Trophoblast cell (in vitro differentiated cells and primary cell): ENCODE measurements around the gene SPATS2.
A peak's percentile ranks its signal among the peaks of the same experiment; 100 is the strongest.

ENCODE experiments used
- DNase-seq, 2 donors: peaks; one replicate each; pipeline ENCODE4 v3.0.0-alpha.2; 2016
- H2AFZ ChIP-seq: 2 replicates; pipeline ENCODE4 v1.6.1; 2013; ENCODE audit warnings: low read length, moderate library complexity, mild to moderate bottlenecking; ENCODE audit not compliant: insufficient read depth, poor library complexity
- H2AK5ac ChIP-seq: 2 replicates; pipeline ENCODE4 v1.6.1; 2013; ENCODE audit warnings: mild to moderate bottlenecking, low read length
- H2BK120ac ChIP-seq: 2 replicates; pipeline ENCODE4 v1.6.1; 2013; ENCODE audit warnings: low read length, mild to moderate bottlenecking, moderate library complexity; ENCODE audit not compliant: insufficient read depth, poor library complexity
- H2BK12ac ChIP-seq: 2 replicates; pipeline ENCODE4 v1.6.1; 2013; ENCODE audit warnings: mild to moderate bottlenecking, low read length, moderate library complexity
- H2BK5ac ChIP-seq: 2 replicates; pipeline ENCODE4 v1.6.1; 2013; ENCODE audit warnings: low read length, low read depth, moderate library complexity, mild to moderate bottlenecking; ENCODE audit not compliant: poor library complexity
- H3K14ac ChIP-seq: 2 replicates; pipeline ENCODE4 v1.6.1; 2013; ENCODE audit warnings: mild to moderate bottlenecking, low read length
- H3K18ac ChIP-seq: 2 replicates; pipeline ENCODE4 v1.6.1; 2013; ENCODE audit warnings: mild to moderate bottlenecking, low read length
- H3K23ac ChIP-seq: 2 replicates; pipeline ENCODE4 v1.6.1; 2013; ENCODE audit warnings: low read length
- H3K27ac ChIP-seq: 2 replicates; pipeline ENCODE4 v1.5.1; 2013; ENCODE audit warnings: low read depth, mild to moderate bottlenecking, inconsistent platforms, low read length, moderate library complexity
- H3K27me3 ChIP-seq: 2 replicates; pipeline ENCODE4 v1.6.1; 2013; ENCODE audit warnings: inconsistent platforms, mild to moderate bottlenecking, low read length, moderate library complexity; ENCODE audit not compliant: insufficient read depth
- H3K36me3 ChIP-seq, 2 experiments: 1 replicate in 1 of 2; 2 replicates in 1 of 2; pipeline ENCODE4 v1.6.1; 2013; ENCODE audit warnings: low read length in 2 of 2, mild to moderate bottlenecking in 2 of 2, moderate library complexity in 1 of 2; ENCODE audit not compliant: insufficient read depth in 2 of 2, control insufficient read depth in 1 of 2
- H3K4ac ChIP-seq: 2 replicates; pipeline ENCODE4 v1.6.1; 2013; ENCODE audit warnings: low read depth, mild to moderate bottlenecking, low read length, moderate library complexity
- H3K4me1 ChIP-seq, 2 experiments: 1 replicate in 1 of 2; 2 replicates in 1 of 2; pipeline ENCODE4 v1.6.1; 2013; ENCODE audit warnings: low read length in 2 of 2, mild to moderate bottlenecking in 2 of 2, moderate library complexity in 1 of 2; ENCODE audit not compliant: insufficient read depth in 2 of 2, control insufficient read depth in 1 of 2
- H3K4me2 ChIP-seq: 2 replicates; pipeline ENCODE4 v1.6.1; 2013; ENCODE audit warnings: inconsistent platforms, mild to moderate bottlenecking, low read length, moderate library complexity
- H3K4me3 ChIP-seq: 2 replicates; pipeline ENCODE4 v1.5.1; 2013; ENCODE audit warnings: mild to moderate bottlenecking, low read depth, low read length, inconsistent platforms
- H3K79me1 ChIP-seq: one replicate; pipeline ENCODE4 v1.6.1; 2013; ENCODE audit warnings: low read length
- H3K79me2 ChIP-seq: 2 replicates; pipeline ENCODE4 v1.6.1; 2013; ENCODE audit warnings: low read length, mild to moderate bottlenecking; ENCODE audit not compliant: control insufficient read depth, insufficient read depth, poor library complexity
- H3K9ac ChIP-seq: 2 replicates; pipeline ENCODE4 v1.6.1; 2013; ENCODE audit warnings: mild to moderate bottlenecking, low read length
- H3K9me3 ChIP-seq: 2 replicates; pipeline ENCODE4 v1.6.1; 2013; ENCODE audit warnings: low read depth, mild to moderate bottlenecking, control low read depth, inconsistent platforms, low read length; ENCODE audit not compliant: insufficient read depth
- H4K12ac ChIP-seq: 2 replicates; pipeline ENCODE4 v1.6.1; 2013; ENCODE audit warnings: low read depth, mild to moderate bottlenecking, low read length, moderate library complexity
- H4K8ac ChIP-seq: 2 replicates; pipeline ENCODE4 v1.6.1; 2013; ENCODE audit warnings: low read depth, mild to moderate bottlenecking, low read length, moderate library complexity
- H4K91ac ChIP-seq: one replicate; pipeline ENCODE4 v1.6.1; 2013; ENCODE audit warnings: low read depth, mild to moderate bottlenecking, low read length, moderate library complexity
- WGBS: extraction: QIAGEN DNeasy Blood & Tissue Kit; methylation state at CpG from one replicate; pipeline ENCODE4 v1.1.7; 2013; ENCODE audit warnings: missing lambda C conversion rate; ENCODE audit not compliant: insufficient read length, insufficient coverage; ENCODE audit errors: extremely low coverage; 5-methylcytosine and 5-hydroxymethylcytosine counted together

The SPATS2 gene

DNA sequence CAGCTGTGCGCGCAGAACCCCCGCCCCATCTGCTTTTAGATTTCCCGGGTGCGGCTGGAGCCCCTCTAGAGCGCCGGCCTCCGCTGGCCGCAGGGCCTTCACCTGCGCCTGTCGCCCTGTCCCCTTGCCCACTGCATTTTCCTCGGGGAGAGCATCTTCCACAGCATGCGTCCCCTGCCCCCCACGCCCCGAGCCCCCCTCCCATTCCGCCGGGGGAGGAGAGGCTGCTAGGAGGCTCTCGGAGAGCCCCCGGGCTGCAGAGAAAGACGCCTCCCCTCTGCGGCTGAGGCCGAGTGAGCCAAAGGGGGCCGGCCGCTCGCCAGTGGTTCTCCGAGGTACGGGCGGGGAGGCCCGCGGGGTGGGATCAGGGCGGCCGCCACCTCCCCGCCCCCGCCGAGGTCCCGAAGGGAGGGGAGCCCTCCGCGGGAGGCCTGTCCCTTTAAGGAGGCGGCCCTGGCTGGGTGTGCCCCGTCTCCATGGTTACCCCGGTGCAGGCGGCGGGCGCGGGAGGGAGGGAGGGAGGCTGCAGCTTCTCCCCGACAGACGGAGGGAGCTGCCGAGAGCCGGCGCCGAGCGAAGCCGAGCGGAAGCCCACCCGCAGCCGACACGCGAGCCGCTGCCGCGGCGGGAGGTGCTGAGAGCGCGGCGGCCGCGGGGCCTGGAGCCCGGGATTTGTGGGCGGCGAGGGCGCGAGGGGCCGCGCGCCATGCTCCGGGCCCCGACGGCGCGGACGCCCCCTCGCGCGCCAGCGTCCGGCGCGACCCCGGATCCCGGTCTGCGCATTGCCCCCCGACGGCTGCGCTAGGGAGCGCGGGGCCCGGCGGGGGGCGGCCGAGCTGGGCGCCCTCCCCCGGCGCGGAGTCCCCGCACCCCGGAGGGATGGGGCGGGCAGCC lies 171.5 kb downstream of the SPATS2 start, which contains the start of gene KCNH3:
Gene KCNH3, plus strand, starts transcription at position 521 of the 894 bp plus-strand sequence. CDS start 387 bp downstream, outside the sequence.
- Histone ChIP-seq H3K18ac (no peak within 1 kb of the TSS), H4K91ac (no peak within 1 kb of the TSS), H3K14ac (no peak within 1 kb of the TSS), H2BK12ac (no peak within 1 kb of the TSS), H3K36me3 (no peaks in the 10 kb centered on the region), H2AFZ (no peak within 1 kb of the TSS), H3K79me2 (no peaks in the 10 kb centered on the region), H2AK5ac (no peak within 1 kb of the TSS), H3K4ac (no peak within 1 kb of the TSS), H3K4me2 (peak within 1 kb of the TSS; percentile 58), H4K12ac (no peak within 1 kb of the TSS), H3K9me3 (no peaks in the 10 kb centered on the region), H3K79me1 (no peaks in the 10 kb centered on the region), H3K4me1 (peaks cover 3 to 9% of the 10 kb centered on the region in 2 experiments), H3K27ac (no peak within 1 kb of the TSS), H4K8ac (no peak within 1 kb of the TSS), H2BK5ac (no peak within 1 kb of the TSS), H2BK120ac (no peak within 1 kb of the TSS), H3K27me3 (peaks cover 73% of the 10 kb centered on the region), H3K4me3 (peak within 1 kb of the TSS; percentile 52), H3K23ac (no peak within 1 kb of the TSS), H3K9ac (no peak within 1 kb of the TSS)
- peak in 1 of 2 donors; percentile 21 for DNase-seq
- WGBS: no CpG with 5 or more reads among the region's 107 CpGs

DNA sequence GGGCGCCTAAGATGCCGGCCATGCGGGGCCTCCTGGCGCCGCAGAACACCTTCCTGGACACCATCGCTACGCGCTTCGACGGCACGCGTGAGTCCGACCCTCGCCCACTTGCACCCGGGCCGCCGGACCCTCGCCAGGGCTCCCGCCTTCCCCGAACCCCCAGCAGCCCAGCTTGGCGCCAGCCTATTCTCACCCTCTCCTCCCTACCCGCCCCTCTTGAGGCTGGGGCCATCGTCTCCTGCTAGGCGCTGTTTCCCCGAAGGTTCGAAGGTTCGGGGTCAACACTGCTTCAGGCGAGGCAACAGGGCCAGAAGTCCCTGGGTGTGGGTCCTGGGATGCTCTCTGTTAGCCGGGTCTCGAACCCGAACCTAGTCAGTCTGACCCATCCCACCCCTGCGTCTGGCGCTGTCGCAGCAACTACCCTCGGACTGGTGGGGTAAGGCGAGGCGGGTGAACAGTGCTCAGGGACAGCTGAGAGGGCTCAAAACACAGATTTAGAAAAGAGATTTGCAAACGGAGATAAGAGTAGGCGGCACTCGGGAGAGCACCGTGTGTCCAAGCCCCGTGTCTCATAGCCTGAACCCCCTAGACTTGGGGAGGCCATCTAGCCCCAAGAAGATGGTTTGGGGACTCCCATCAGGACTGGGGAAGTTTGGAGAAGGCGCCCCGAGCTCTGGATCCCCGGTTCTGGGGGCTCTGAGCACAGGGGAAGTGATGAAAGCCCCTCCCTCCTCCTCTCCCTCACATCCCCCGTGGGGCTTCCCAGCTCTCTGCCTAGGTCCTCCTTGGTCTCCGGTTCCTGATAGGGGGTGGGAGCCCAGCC lies 172.4 kb downstream of the SPATS2 start:
- Histone ChIP-seq H4K8ac (no peak overlapping the region), H2AFZ (no peak overlapping the region), H4K12ac (no peak overlapping the region), H3K14ac (no peak overlapping the region), H2AK5ac (no peak overlapping the region), H3K79me1 (no peaks in the 10 kb centered on the region), H3K27me3 (peaks cover 79% of the 10 kb centered on the region), H3K9me3 (no peaks in the 10 kb centered on the region), H2BK120ac (no peak overlapping the region), H2BK12ac (no peak overlapping the region), H3K79me2 (no peaks in the 10 kb centered on the region), H3K4me3 (no peak overlapping the region), H3K4ac (no peak overlapping the region), H3K9ac (no peak overlapping the region), H3K4me1 (peaks cover 3 to 9% of the 10 kb centered on the region in 2 experiments), H2BK5ac (no peak overlapping the region), H3K36me3 (no peaks in the 10 kb centered on the region), H3K23ac (no peak overlapping the region), H3K27ac (no peak overlapping the region), H3K4me2 (no peak overlapping the region), H3K18ac (no peak overlapping the region), H4K91ac (no peak overlapping the region)
- WGBS: no CpG with 5 or more reads among the region's 47 CpGs
- no peak for DNase-seq

DNA sequence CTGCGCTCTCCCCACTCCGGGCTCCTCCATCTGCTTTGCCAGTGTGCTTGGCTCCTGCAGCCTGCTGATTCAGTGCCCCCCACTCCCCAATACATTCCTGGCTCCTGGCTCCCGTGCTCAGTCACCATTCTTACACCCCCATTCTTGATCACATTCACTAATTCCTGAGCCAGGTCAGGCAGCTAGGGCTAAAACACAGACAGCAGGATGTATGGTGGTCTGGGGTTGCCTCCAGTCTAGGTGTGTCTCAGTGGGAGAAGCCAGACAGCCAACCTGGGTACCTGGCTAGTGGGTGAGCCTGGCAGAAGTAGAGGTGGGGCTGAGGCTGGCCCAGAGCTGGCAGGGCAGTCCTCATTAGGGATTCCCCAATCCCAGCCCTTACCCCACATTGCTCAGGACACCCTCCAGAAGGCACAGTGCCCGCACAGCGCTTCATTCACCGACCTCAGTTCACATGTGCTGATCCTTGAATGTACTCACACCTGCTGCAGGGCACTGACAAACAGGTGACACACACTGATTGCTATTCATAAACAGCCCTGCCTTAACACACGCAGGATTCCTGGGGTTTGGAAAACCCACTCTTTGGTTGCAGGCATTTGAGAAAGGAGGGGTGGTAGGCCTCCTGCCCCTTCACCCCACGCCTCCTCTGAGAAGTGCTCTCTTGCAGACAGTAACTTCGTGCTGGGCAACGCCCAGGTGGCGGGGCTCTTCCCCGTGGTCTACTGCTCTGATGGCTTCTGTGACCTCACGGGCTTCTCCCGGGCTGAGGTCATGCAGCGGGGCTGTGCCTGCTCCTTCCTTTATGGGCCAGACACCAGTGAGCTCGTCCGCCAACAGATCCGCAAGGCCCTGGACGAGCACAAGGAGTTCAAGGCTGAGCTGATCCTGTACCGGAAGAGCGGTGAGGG lies 173.2 kb downstream of the SPATS2 start:
- Histone ChIP-seq H3K4me3 (no peak overlapping the region), H3K4me2 (no peak overlapping the region), H2BK12ac (no peak overlapping the region), H3K4ac (no peak overlapping the region), H3K9ac (no peak overlapping the region), H3K79me2 (no peaks in the 10 kb centered on the region), H3K27me3 (peaks cover 78% of the 10 kb centered on the region), H3K23ac (no peak overlapping the region), H3K18ac (no peak overlapping the region), H3K14ac (no peak overlapping the region), H2AFZ (no peak overlapping the region), H4K8ac (no peak overlapping the region), H3K9me3 (peaks cover 5% of the 10 kb centered on the region), H2BK5ac (no peak overlapping the region), H3K36me3 (no peaks in the 10 kb centered on the region), H3K27ac (no peak overlapping the region), H3K4me1 (peaks cover 3 to 9% of the 10 kb centered on the region in 2 experiments), H2AK5ac (no peak overlapping the region), H4K12ac (no peak overlapping the region), H4K91ac (no peak overlapping the region), H2BK120ac (no peak overlapping the region), H3K79me1 (no peaks in the 10 kb centered on the region)
- no peak for DNase-seq
- WGBS: no CpG with 5 or more reads among the region's 21 CpGs
